Aorta (tissue), 5 donors: ENCODE data around the gene SLC37A1. TPM values are rescaled to one million over a fixed set of nuclear protein-coding genes. Genes with fewer than 3 reads are reported as not detected.

ENCODE experiments used
- ATAC-seq: fragments of 200-7000 bp; cut with Tn5 transposase; one replicate; pipeline ENCODE4 v1.9.1; 2022; ENCODE audit warnings: moderate library complexity; ENCODE audit not compliant: low FRiP score
- DNase-seq, 2 donors: peaks; one replicate each; pipeline ENCODE4 v3.0.0-alpha.2; 2020
- H3K27ac ChIP-seq, 2 donors: one replicate each; pipeline ENCODE4 v1.5.1; 2013; ENCODE audit warnings: low read length in 2 of 2, mild to moderate bottlenecking in 2 of 2, moderate library complexity in 2 of 2, control low read depth in 1 of 2, inconsistent platforms in 1 of 2, low read depth in 1 of 2
- H3K27me3 ChIP-seq, 2 donors: one replicate each; pipeline ENCODE4 v1.6.1; 2013; ENCODE audit warnings: control low read depth in 1 of 2, low read length in 1 of 2, mild to moderate bottlenecking in 1 of 2, moderate library complexity in 1 of 2; ENCODE audit not compliant: insufficient read depth in 2 of 2, control insufficient read depth in 1 of 2
- H3K36me3 ChIP-seq, 2 donors: one replicate each; pipeline ENCODE4 v1.6.1; 2013; ENCODE audit warnings: control low read depth in 1 of 2, low read length in 1 of 2, mild to moderate bottlenecking in 1 of 2; ENCODE audit not compliant: insufficient read depth in 2 of 2, control insufficient read depth in 1 of 2
- H3K4me1 ChIP-seq, 2 donors: one replicate each; pipeline ENCODE4 v1.6.1; 2013; ENCODE audit warnings: low read length in 2 of 2, control low read depth in 1 of 2, mild to moderate bottlenecking in 1 of 2, moderate library complexity in 1 of 2; ENCODE audit not compliant: insufficient read depth in 2 of 2, control insufficient read depth in 1 of 2
- H3K4me3 ChIP-seq, 2 donors: one replicate each; pipeline ENCODE4 v1.5.1; 2013; ENCODE audit warnings: low read length in 2 of 2, control low read depth in 1 of 2, mild to moderate bottlenecking in 1 of 2
- H3K9me3 ChIP-seq: one replicate; pipeline ENCODE4 v1.6.1; 2013; ENCODE audit warnings: mild to moderate bottlenecking, low read length; ENCODE audit not compliant: control insufficient read depth
- WGBS, 2 donors: extraction: QIAGEN DNeasy Blood & Tissue Kit; methylation state at CpG; one replicate each; pipeline ENCODE4 v1.1.7; 2013; 5-methylcytosine and 5-hydroxymethylcytosine counted together
- intact Hi-C, 2 donors: fragments of 100-400 bp; cut with DNase I; formaldehyde crosslinking; loops; one replicate each; pipeline versions ENCODE4 v1.14.2 to v1.15.0; 2022
- polyA plus RNA-seq, 2 donors: library from polyadenylated mRNA; stranded (reverse); fragments of 200-250 nt; gene quantifications; one replicate each; pipeline ENCODE4 v1.2.3, GENCODE V29; 2013
- total RNA-seq, 2 donors: library from RNA; stranded (reverse); fragmentation: NEBNext Ultra II Directional; extraction: Animal tissue kit (Norgen Biotek cat#: 25700); gene quantifications; one replicate each; pipeline ENCODE4 v1.2.1, GENCODE V29; 2021
- donor health status: healthy with polysubstance abuse.
- donor health status: Bipolar disorder and iron deficiency.
- donor health status: DM: no; HTN: no; CAD: no.
- donor health status: DM: no; HTN: no; CAD: no.
- donor health status: DM: yes; HTN: yes; CAD: no.

SLC37A1 gene
- total and polyA plus RNA-seq, 4 donors = 5.0 to 11.7 (median 6.4) TPM

DNA sequence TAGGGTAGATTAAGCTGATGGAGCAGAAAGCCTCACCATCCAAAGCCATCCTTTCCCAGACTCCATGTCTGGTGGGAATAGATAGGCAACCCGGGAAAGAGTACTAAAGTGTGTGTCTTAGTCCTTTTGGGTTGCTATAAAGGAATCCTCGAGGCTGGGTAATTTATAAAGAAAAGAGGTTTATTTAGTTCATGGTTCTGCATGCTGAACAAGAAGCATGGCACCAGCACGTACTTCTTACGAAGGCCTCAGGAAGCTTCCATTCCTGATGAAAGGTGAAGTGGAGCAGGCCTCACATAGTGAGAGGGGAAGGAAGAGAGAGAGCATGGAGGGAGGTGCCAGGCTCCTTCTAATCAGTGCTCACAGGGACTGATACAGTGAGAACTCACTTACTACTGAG lies 6.2 kb upstream of the SLC37A1 start:
- H3K27me3 ChIP-seq = no peaks in the 10 kb centered on the region
- no peaks in the 10 kb centered on the region for H3K4me1 ChIP-seq
- no peak overlapping the region for H3K4me3 ChIP-seq
- intact Hi-C loops = no loop called here
- no peak for DNase-seq
- no peaks in the 10 kb centered on the region for H3K36me3 ChIP-seq
- ATAC-seq = no peak
- H3K9me3 ChIP-seq = no peaks in the 10 kb centered on the region
- 92 to 94% methylated on average over 4 of the region's 4 CpGs for WGBS, 2 donors
- H3K27ac ChIP-seq = no peak overlapping the region

DNA sequence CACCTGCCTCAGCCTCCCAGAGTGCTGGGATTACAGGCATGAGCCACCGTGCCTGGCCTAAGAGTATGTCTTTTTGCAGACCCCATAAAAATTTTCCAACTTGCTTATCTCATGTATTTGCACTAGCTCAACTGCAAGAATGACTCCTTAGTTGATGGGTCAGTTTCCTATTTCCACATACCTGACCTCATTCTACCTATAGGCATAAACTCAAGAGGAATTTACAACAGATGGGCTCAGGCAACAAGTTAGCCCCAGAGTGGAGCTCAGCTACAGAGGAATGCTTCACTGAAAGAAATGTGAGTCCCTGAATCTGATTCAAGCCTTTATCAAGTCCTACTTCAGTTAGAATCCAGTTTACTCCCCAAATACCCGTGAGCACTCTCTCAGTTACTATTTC lies 5.3 kb upstream of the SLC37A1 start:
- Histone ChIP-seq H3K9me3 (no peaks in the 10 kb centered on the region), H3K27me3 (no peaks in the 10 kb centered on the region), H3K4me3 (no peak overlapping the region), H3K36me3 (no peaks in the 10 kb centered on the region), H3K27ac (no peak overlapping the region), H3K4me1 (no peaks in the 10 kb centered on the region)
- 88 to 94% methylated on average over 2 of the region's 2 CpGs for WGBS, 2 donors
- intact Hi-C loops = no loop called here
- ATAC-seq (no peak), DNase-seq (no peak)

DNA sequence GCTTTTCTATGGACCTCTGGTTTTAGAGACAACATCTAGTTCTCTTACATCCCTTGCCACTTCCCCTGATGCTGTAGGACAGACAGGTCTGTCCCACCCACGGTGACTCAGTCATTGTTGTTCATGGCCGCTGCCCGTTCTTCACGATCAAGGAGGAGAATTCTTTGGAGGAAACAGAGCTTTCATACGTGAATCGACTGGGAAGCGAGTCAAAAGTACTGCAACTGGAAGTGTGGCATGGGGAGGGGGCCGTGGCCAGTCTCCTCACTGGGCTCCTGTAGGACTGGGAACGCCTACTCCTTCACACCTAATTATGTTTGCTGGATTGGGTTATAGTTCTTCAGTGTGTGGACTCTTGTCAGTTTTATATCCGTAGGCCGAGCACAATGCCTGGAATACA lies 4.4 kb upstream of the SLC37A1 start:
- ATAC-seq (no peak), DNase-seq (no peak)
- no peaks in the 10 kb centered on the region for H3K4me1 ChIP-seq
- no peaks in the 10 kb centered on the region for H3K27me3 ChIP-seq
- H3K27ac ChIP-seq = no peak overlapping the region
- no peaks in the 10 kb centered on the region for H3K9me3 ChIP-seq
- H3K36me3 ChIP-seq = no peaks in the 10 kb centered on the region
- H3K4me3 ChIP-seq = no peak overlapping the region
- intact Hi-C loops = no loop called here
- WGBS, 2 donors = 73 to 83% methylated on average over 11 of the region's 11 CpGs

DNA sequence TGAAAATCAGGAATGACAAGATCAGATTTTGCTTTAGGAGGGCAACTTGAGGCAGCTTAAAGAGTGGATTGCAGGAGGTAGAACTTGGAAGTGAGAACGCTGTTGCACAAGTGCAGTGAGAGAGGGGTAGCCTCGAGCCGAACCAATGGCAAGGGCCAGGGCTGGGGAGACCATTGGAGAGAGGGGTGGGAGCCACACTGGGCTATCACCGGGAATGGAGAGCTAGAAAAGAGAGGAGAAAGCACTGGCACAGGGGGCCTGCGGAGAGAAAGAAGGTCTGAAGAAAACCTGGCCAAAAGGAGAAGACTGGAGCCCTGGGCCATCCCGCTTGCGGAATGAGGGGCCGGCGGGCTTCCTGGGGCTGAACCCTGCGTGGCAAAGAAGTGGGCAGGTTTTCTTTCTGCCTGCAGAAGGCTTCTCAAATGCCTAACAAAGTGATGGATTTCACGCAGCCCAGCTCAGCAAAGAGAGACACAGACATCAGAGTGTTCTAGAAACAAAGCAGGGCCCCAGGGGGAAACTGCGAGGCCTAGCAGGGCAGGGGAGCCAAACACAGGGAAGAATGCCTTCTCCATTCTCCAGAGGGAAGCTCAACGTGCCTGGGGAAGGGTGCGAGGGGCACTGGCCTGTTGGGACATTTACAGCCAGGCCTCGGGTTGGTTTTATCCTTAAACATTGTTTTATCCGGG lies 1.2 kb upstream of the SLC37A1 start:
- ATAC-seq = no peak
- 93 to 96% methylated on average over 16 of the region's 16 CpGs for WGBS, 2 donors
- Histone ChIP-seq H3K27ac (no peak overlapping the region), H3K27me3 (no peaks in the 10 kb centered on the region), H3K36me3 (no peaks in the 10 kb centered on the region), H3K4me3 (no peak overlapping the region), H3K9me3 (no peaks in the 10 kb centered on the region), H3K4me1 (no peaks in the 10 kb centered on the region)
- intact Hi-C loops = no loop called here
- no peak for DNase-seq

DNA sequence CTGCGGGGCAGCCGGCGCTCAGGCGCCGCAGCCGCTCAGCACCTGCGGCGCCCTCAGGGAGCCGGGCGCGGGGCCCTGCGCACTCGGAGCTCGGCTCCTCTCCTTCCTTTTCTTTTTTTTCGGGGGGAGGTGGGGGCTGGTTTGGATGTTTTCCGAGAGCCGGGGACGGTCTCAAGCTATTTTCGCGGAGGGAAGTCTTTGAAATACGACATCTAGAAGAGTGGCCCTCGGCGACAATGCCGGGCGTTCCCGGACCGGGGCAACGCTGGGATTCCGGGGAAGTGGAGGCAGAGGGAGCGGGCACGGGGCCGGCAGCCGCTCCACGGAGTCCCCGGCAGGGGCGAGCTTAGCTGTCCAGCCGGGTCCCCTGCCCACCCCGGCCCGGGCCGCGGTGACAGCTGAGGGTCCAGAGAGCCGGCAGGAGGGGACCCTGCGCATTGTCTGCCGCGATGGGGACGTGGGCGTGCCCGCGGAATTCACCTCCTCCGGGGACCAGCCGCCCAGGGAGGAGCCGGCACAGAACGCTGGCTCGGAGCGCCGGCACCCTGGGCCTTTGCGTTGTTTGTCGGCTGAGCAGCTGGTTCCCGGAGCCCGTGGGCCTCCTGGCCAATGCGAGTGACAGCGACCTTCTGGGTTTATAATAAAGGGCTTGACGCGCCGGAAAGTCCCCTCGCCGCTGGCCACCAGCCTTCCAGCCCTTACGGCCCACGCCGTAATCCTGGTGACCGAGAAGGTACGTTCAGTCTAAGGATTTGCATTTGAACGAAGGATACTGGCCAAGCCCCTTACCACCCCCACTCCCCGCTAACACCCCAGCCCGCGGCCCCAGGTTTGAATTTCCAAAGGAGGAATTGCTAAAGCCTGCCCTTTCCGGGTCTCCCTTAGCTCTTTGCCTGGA lies 582 bp downstream of the SLC37A1 start:
- Histone ChIP-seq H3K9me3 (no peaks in the 10 kb centered on the region), H3K4me1 (no peaks in the 10 kb centered on the region), H3K36me3 (no peaks in the 10 kb centered on the region), H3K27me3 (no peaks in the 10 kb centered on the region), H3K27ac (peak overlapping the region in 1 of 2 donors; percentile 21), H3K4me3 (peak overlapping the region; percentile 88 to 94)
- intact Hi-C loops = no loop called here
- DNase-seq = peak; percentile 72 to 86
- 1% methylated on average over 61 to 77 of the region's 77 CpGs for WGBS, 2 donors
- peak; percentile 65 for ATAC-seq

DNA sequence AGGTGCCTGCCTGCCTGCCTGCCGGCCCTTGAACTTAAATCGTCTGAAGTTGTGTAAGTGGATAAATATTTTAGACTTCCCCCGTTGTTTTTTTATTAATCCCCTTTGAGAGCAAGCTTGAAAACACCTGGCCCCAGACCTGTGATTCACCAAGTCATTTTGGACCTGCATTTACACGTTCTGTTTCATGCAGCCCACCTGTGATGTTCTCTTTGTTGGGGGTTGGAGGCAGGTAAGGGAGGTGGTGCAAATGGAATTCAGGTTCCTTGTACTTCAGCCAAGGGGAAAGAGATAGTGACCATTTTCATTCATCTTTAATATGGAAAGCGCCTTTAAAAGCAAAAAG lies 1.2 kb downstream of the SLC37A1 start:
- H3K4me1 ChIP-seq = no peaks in the 10 kb centered on the region
- H3K36me3 ChIP-seq = no peaks in the 10 kb centered on the region
- DNase-seq (no peak), ATAC-seq (no peak)
- no peak overlapping the region for H3K27ac ChIP-seq
- no peaks in the 10 kb centered on the region for H3K9me3 ChIP-seq
- WGBS, 2 donors = 30 to 35% methylated on average over 5 of the region's 5 CpGs
- H3K27me3 ChIP-seq = no peaks in the 10 kb centered on the region
- intact Hi-C loops = no loop called here
- H3K4me3 ChIP-seq = peak overlapping the region; percentile 88 to 94

DNA sequence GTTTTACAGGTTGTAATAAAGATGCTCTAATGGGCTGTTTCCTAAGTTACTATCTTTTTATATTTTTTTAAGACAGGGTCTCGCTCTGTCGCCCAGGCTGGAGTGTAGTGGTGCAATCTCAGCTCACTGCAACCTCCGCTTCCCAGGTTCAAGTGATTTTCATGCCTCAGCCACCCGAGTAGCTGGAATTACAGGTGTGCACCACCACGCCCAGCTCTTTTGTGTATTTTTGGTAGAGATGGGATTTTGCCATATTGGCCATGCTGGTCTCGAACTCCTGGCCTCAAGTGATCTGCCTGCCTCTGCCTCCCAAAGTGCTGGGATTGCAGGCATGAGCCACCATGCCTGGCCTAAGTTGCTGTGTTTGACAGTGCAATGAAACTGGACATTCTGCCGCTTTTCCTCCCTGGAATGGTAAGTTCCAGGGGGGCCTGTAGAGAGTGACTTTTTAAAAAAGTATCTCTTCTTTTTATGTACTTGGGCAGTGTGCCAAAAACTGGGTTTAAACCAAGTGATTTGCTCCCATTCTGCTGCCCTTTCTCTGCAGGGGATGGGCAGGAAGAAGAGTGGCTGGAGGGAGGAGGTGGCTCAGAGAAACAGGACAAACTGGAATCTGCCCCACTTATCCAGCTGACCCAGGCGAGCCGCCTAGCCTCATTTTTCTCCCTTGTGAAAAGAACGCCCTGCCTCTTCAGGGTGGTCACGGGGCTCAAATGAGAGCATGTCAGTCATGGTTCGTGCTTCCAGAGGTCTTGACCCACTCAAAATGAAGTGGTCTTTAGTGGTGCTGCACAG lies 2.3 kb downstream of the SLC37A1 start:
- 96 to 99% methylated on average over 12 of the region's 12 CpGs for WGBS, 2 donors
- no peaks in the 10 kb centered on the region for H3K36me3 ChIP-seq
- no peaks in the 10 kb centered on the region for H3K27me3 ChIP-seq
- DNase-seq (no peak), ATAC-seq (no peak)
- H3K4me1 ChIP-seq = no peaks in the 10 kb centered on the region
- H3K27ac ChIP-seq = no peak overlapping the region
- H3K9me3 ChIP-seq = no peaks in the 10 kb centered on the region
- H3K4me3 ChIP-seq = no peak overlapping the region
- intact Hi-C loops = no loop called here

DNA sequence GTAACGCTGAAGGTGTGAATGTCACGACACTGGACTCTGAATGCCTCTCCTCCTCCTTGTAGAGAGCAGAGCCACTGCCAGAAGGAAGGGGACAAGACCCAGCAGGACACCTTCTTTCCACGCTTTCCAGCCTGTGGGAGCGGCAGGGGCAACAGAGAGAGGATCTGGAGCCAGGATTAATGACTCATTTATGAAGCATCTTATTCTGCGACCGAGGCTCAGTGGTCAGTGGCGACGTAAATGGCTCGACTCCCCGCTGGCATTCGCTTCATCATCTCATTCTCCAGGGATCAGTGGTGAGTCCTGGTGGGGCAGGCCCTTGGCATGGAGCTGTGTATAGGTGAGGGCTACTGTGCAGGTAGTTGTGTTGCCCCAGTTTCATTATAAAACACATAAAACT lies 4.6 kb downstream of the SLC37A1 start:
- H3K4me1 ChIP-seq = no peaks in the 10 kb centered on the region
- H3K27me3 ChIP-seq = no peaks in the 10 kb centered on the region
- no peak overlapping the region for H3K27ac ChIP-seq
- WGBS, 2 donors = 74% methylated on average over 11 of the region's 11 CpGs
- DNase-seq (no peak), ATAC-seq (no peak)
- H3K9me3 ChIP-seq = no peaks in the 10 kb centered on the region
- H3K36me3 ChIP-seq = no peaks in the 10 kb centered on the region
- no peak overlapping the region for H3K4me3 ChIP-seq
- intact Hi-C loops = no loop called here
